NT2/D1 (cell line): ENCODE data around the gene FBXL14.

Experiments used
- DNase-seq: peaks from one replicate; pipeline ENCODE4 v3.0.0-alpha.2; 2011; ENCODE audit warnings: low read depth, low spot score
- H3K27me3 ChIP-seq: 2 replicates; pipeline ENCODE4 v1.6.0; 2011; ENCODE audit warnings: mild to moderate bottlenecking; ENCODE audit not compliant: insufficient read length, insufficient read depth
- H3K36me3 ChIP-seq: 2 replicates; pipeline ENCODE4 v1.6.1; 2011; ENCODE audit warnings: mild to moderate bottlenecking, low read length, mixed read lengths; ENCODE audit not compliant: insufficient read depth, insufficient read length
- H3K4me1 ChIP-seq: 2 replicates; pipeline ENCODE4 v1.5.1; 2011; ENCODE audit not compliant: insufficient read depth, insufficient read length
- H3K4me3 ChIP-seq: 2 replicates; pipeline ENCODE4 v1.5.1; 2011; ENCODE audit warnings: low read depth; ENCODE audit not compliant: insufficient read length
- H3K9ac ChIP-seq: 2 replicates; pipeline ENCODE4 v1.6.0; 2011; ENCODE audit warnings: low read depth; ENCODE audit not compliant: insufficient read length
- H3K9me3 ChIP-seq: 2 replicates; pipeline ENCODE4 v1.5.1; 2011; ENCODE audit warnings: mild to moderate bottlenecking, low read length; ENCODE audit not compliant: insufficient read depth
- SUZ12 ChIP-seq: IDR thresholded peaks from 2 replicates; pipeline ENCODE4 v1.6.1; 2011; ENCODE audit not compliant: insufficient read length, insufficient read depth; ENCODE audit errors: extremely low read depth
- YY1 ChIP-seq: IDR thresholded peaks from 2 replicates; pipeline ENCODE4 v1.6.1; 2011; ENCODE audit not compliant: insufficient read length, insufficient read depth
- ZNF274 ChIP-seq: IDR thresholded peaks from 2 replicates; pipeline ENCODE4 v1.6.1; 2011; ENCODE audit warnings: mild to moderate bottlenecking, low read depth, low read length

FBXL14 gene

GRCh38 chr12:1598757-1599156 is 4.4 kb upstream of the FBXL14 start:
- peaks cover 12% of the 10 kb centered on the region for H3K27me3 ChIP-seq
- TF ChIP-seq ZNF274 (no peak), SUZ12 (no peak), YY1 (no peak)
- no peak overlapping the region for H3K4me3 ChIP-seq
- no peak for DNase-seq
- H3K9ac ChIP-seq: no peak overlapping the region
- peaks cover 4% of the 10 kb centered on the region for H3K4me1 ChIP-seq
- no peaks in the 10 kb centered on the region for H3K9me3 ChIP-seq
- H3K36me3 ChIP-seq: no peaks in the 10 kb centered on the region

GRCh38 chr12:1595690-1596347 is 1.4 kb upstream of the FBXL14 start:
- Histone ChIP-seq H3K4me1 (peaks cover 16% of the 10 kb centered on the region), H3K36me3 (peaks cover 11% of the 10 kb centered on the region), H3K27me3 (peaks cover 12% of the 10 kb centered on the region), H3K9ac (no peak overlapping the region), H3K9me3 (no peaks in the 10 kb centered on the region), H3K4me3 (no peak overlapping the region)
- TF ChIP-seq SUZ12 (no peak), YY1 (no peak), ZNF274 (no peak)
- DNase-seq: no peak

- H3K36me3 ChIP-seq: peaks cover 11% of the 10 kb centered on the region
- H3K9ac ChIP-seq: peak overlapping the region; percentile 87
- H3K27me3 ChIP-seq: peaks cover 12% of the 10 kb centered on the region
- H3K9me3 ChIP-seq: no peaks in the 10 kb centered on the region
- peak overlapping the region; percentile 83 for H3K4me3 ChIP-seq
- DNase-seq: no peak
- H3K4me1 ChIP-seq: peaks cover 16% of the 10 kb centered on the region
- TF ChIP-seq SUZ12 (no peak), ZNF274 (no peak)
Measured at GRCh38 chr12:1595026-1595561, 713 bp upstream of the FBXL14 start.

- peak overlapping the region; percentile 87 for H3K9ac ChIP-seq
- no peaks in the 10 kb centered on the region for H3K9me3 ChIP-seq
- DNase-seq: no peak
- peak overlapping the region; percentile 83 for H3K4me3 ChIP-seq
- H3K27me3 ChIP-seq: peaks cover 12% of the 10 kb centered on the region
- no peak for TF ChIP-seq SUZ12
- TF ChIP-seq ZNF274: no peak
- no peak for TF ChIP-seq YY1
- H3K36me3 ChIP-seq: peaks cover 11% of the 10 kb centered on the region
- peaks cover 21% of the 10 kb centered on the region for H3K4me1 ChIP-seq
Measured at GRCh38 chr12:1594006-1594260, 448 bp downstream of the FBXL14 start.

- Histone ChIP-seq H3K4me1 (peaks cover 21% of the 10 kb centered on the region), H3K27me3 (peaks cover 12% of the 10 kb centered on the region), H3K9ac (peak overlapping the region; percentile 83)
Measured at GRCh38 chr12:1593174-1594005, 991 bp downstream of the FBXL14 start.

GRCh38 chr12:1592444-1593173 is 1.8 kb downstream of the FBXL14 start:
- TF ChIP-seq YY1: no peak
- TF ChIP-seq SUZ12: no peak
- TF ChIP-seq ZNF274: no peak
- peaks cover 13% of the 10 kb centered on the region for H3K36me3 ChIP-seq
- peak overlapping the region; percentile 83 for H3K9ac ChIP-seq
- peaks cover 21% of the 10 kb centered on the region for H3K4me1 ChIP-seq
- H3K27me3 ChIP-seq: peaks cover 12% of the 10 kb centered on the region
- DNase-seq: no peak
- H3K4me3 ChIP-seq: peak overlapping the region; percentile 83
- H3K9me3 ChIP-seq: no peaks in the 10 kb centered on the region

More at GRCh38 chr12:1593174-1594005, 991 bp downstream of the FBXL14 start:
- Histone ChIP-seq H3K9me3 (no peaks in the 10 kb centered on the region), H3K4me3 (peak overlapping the region; percentile 83), H3K36me3 (peaks cover 13% of the 10 kb centered on the region)
- no peak for DNase-seq
- no peak for TF ChIP-seq ZNF274
- TF ChIP-seq YY1: no peak
- no peak for TF ChIP-seq SUZ12

GRCh38 chr12:1591543-1591942 is 2.8 kb downstream of the FBXL14 start:
- Histone ChIP-seq H3K36me3 (peaks cover 13% of the 10 kb centered on the region), H3K4me1 (peaks cover 21% of the 10 kb centered on the region), H3K27me3 (peaks cover 8% of the 10 kb centered on the region), H3K9ac (peak overlapping the region; percentile 59), H3K4me3 (peak overlapping the region; percentile 29), H3K9me3 (no peaks in the 10 kb centered on the region)
- TF ChIP-seq YY1: no peak
- no peak for DNase-seq
